ENCODE measurements around the gene MAPRE3. TPM values are rescaled to one million over a fixed set of nuclear protein-coding genes. Genes with fewer than 3 reads are reported as not detected.

The MAPRE3 gene
- total and polyA plus RNA-seq, 9 of the 15 experiments (the other 6 are each of a cell fraction or from before 2014, with no cell fraction given) = 0.70 to 43.2 (median 12.6) TPM

Other genes starting within 250 kb of the MAPRE3 start
Only the 7 nearest of the 16 such genes appear.
- not detected in 2 replicates for gene DPYSL5, start 122.5 kb upstream of the MAPRE3 start, total RNA-seq (2014; rRNA removed)
- gene DPYSL5, start 122.5 kb upstream of the MAPRE3 start, total RNA-seq (2014; rRNA removed; fragmentation: Illumina TruSeq; extraction: Trizol) = not detected in 2 replicates
- 0.04 TPM in 1 of 2 replicates, not detected in the other for gene DPYSL5, start 122.5 kb upstream of the MAPRE3 start, total RNA-seq (2015; rRNA removed; fragmentation: Illumina TruSeq; extraction: Trizol)
- not detected in 2 replicates for gene DPYSL5, start 122.5 kb upstream of the MAPRE3 start, total RNA-seq (2021)
- 0.06 TPM in 1 of 2 replicates, not detected in the other for gene DPYSL5, start 122.5 kb upstream of the MAPRE3 start, polyA plus RNA-seq (2011; rRNA removed)
- gene DPYSL5, start 122.5 kb upstream of the MAPRE3 start, polyA plus RNA-seq (2014; fragmentation: Illumina TruSeq; extraction: Trizol) = 0.04 TPM in 1 of 2 replicates, not detected in the other
- gene DPYSL5, start 122.5 kb upstream of the MAPRE3 start, polyA plus RNA-seq (2014; fragmentation: Nextera tagmentation; extraction: Ambion mirVana) = not detected
- gene DPYSL5, start 122.5 kb upstream of the MAPRE3 start, polyA plus RNA-seq (2014; rRNA removed) = not detected in 2 replicates
- 18.9 and 23.7 TPM in 2 replicates for gene TMEM214, start 62.3 kb downstream of the MAPRE3 start, total RNA-seq (2014; rRNA removed)
- 31.0 and 34.3 TPM in 2 replicates for gene TMEM214, start 62.3 kb downstream of the MAPRE3 start, total RNA-seq (2014; rRNA removed; fragmentation: Illumina TruSeq; extraction: Trizol)
- gene TMEM214, start 62.3 kb downstream of the MAPRE3 start, total RNA-seq (2015; rRNA removed; fragmentation: Illumina TruSeq; extraction: Trizol) = 44.0 and 44.1 TPM in 2 replicates
- 78.5 and 79.6 TPM in 2 replicates for gene TMEM214, start 62.3 kb downstream of the MAPRE3 start, total RNA-seq (2021)
- gene TMEM214, start 62.3 kb downstream of the MAPRE3 start, polyA plus RNA-seq (2011; rRNA removed) = 52.9 and 143 TPM in 2 replicates
- gene TMEM214, start 62.3 kb downstream of the MAPRE3 start, polyA plus RNA-seq (2014; fragmentation: Illumina TruSeq; extraction: Trizol) = 76.9 and 81.4 TPM in 2 replicates
- gene TMEM214, start 62.3 kb downstream of the MAPRE3 start, polyA plus RNA-seq (2014; fragmentation: Nextera tagmentation; extraction: Ambion mirVana) = 10 to 100 TPM; 11.4 to 14.8 TPM
- gene TMEM214, start 62.3 kb downstream of the MAPRE3 start, polyA plus RNA-seq (2014; rRNA removed) = 55.0 and 58.0 TPM in 2 replicates
- gene AGBL5, start 81.0 kb downstream of the MAPRE3 start, total RNA-seq (2014; rRNA removed) = 26.2 and 30.3 TPM in 2 replicates
- gene AGBL5, start 81.0 kb downstream of the MAPRE3 start, total RNA-seq (2014; rRNA removed; fragmentation: Illumina TruSeq; extraction: Trizol) = 25.8 and 26.4 TPM in 2 replicates
- 28.7 and 29.1 TPM in 2 replicates for gene AGBL5, start 81.0 kb downstream of the MAPRE3 start, total RNA-seq (2015; rRNA removed; fragmentation: Illumina TruSeq; extraction: Trizol)
- gene AGBL5, start 81.0 kb downstream of the MAPRE3 start, total RNA-seq (2021) = 37.6 and 40.3 TPM in 2 replicates
- 48.3 and 52.7 TPM in 2 replicates for gene AGBL5, start 81.0 kb downstream of the MAPRE3 start, polyA plus RNA-seq (2011; rRNA removed)
- 49.5 and 52.3 TPM in 2 replicates for gene AGBL5, start 81.0 kb downstream of the MAPRE3 start, polyA plus RNA-seq (2014; fragmentation: Illumina TruSeq; extraction: Trizol)
- 1 to 10 TPM; 3.3 to 6.3 TPM for gene AGBL5, start 81.0 kb downstream of the MAPRE3 start, polyA plus RNA-seq (2014; fragmentation: Nextera tagmentation; extraction: Ambion mirVana)
- 24.9 and 33.8 TPM in 2 replicates for gene AGBL5, start 81.0 kb downstream of the MAPRE3 start, polyA plus RNA-seq (2014; rRNA removed)
- 186 and 199 TPM in 2 replicates for gene OST4, start 101.0 kb downstream of the MAPRE3 start, total RNA-seq (2014; rRNA removed)
- 263 and 292 TPM in 2 replicates for gene OST4, start 101.0 kb downstream of the MAPRE3 start, total RNA-seq (2014; rRNA removed; fragmentation: Illumina TruSeq; extraction: Trizol)
- 335 and 366 TPM in 2 replicates for gene OST4, start 101.0 kb downstream of the MAPRE3 start, total RNA-seq (2015; rRNA removed; fragmentation: Illumina TruSeq; extraction: Trizol)
- 239 and 266 TPM in 2 replicates for gene OST4, start 101.0 kb downstream of the MAPRE3 start, total RNA-seq (2021)
- 328 and 435 TPM in 2 replicates for gene OST4, start 101.0 kb downstream of the MAPRE3 start, polyA plus RNA-seq (2011; rRNA removed)
- 503 and 545 TPM in 2 replicates for gene OST4, start 101.0 kb downstream of the MAPRE3 start, polyA plus RNA-seq (2014; fragmentation: Illumina TruSeq; extraction: Trizol)
- gene OST4, start 101.0 kb downstream of the MAPRE3 start, polyA plus RNA-seq (2014; fragmentation: Nextera tagmentation; extraction: Ambion mirVana) = 1,000 to 10,000 TPM; 1,144 to 1,155 TPM
- gene OST4, start 101.0 kb downstream of the MAPRE3 start, polyA plus RNA-seq (2014; rRNA removed) = 355 and 369 TPM in 2 replicates
- 2.2 and 2.7 TPM in 2 replicates for gene EMILIN1, start 108.0 kb downstream of the MAPRE3 start, total RNA-seq (2014; rRNA removed)
- 0.04 TPM in 1 of 2 replicates, not detected in the other for gene EMILIN1, start 108.0 kb downstream of the MAPRE3 start, total RNA-seq (2014; rRNA removed; fragmentation: Illumina TruSeq; extraction: Trizol)
- gene EMILIN1, start 108.0 kb downstream of the MAPRE3 start, total RNA-seq (2015; rRNA removed; fragmentation: Illumina TruSeq; extraction: Trizol) = 0.54 and 0.75 TPM in 2 replicates
- 1.0 and 1.5 TPM in 2 replicates for gene EMILIN1, start 108.0 kb downstream of the MAPRE3 start, total RNA-seq (2021)
- gene EMILIN1, start 108.0 kb downstream of the MAPRE3 start, polyA plus RNA-seq (2011; rRNA removed) = 0.24 and 0.43 TPM in 2 replicates
- 0.06 and 0.37 TPM in 2 replicates for gene EMILIN1, start 108.0 kb downstream of the MAPRE3 start, polyA plus RNA-seq (2014; fragmentation: Illumina TruSeq; extraction: Trizol)
- gene EMILIN1, start 108.0 kb downstream of the MAPRE3 start, polyA plus RNA-seq (2014; fragmentation: Nextera tagmentation; extraction: Ambion mirVana) = not detected
- 0.94 and 1.1 TPM in 2 replicates for gene EMILIN1, start 108.0 kb downstream of the MAPRE3 start, polyA plus RNA-seq (2014; rRNA removed)
- gene KHK, start 116.1 kb downstream of the MAPRE3 start, total RNA-seq (2014; rRNA removed) = 5.8 and 9.8 TPM in 2 replicates
- 2.4 and 3.6 TPM in 2 replicates for gene KHK, start 116.1 kb downstream of the MAPRE3 start, total RNA-seq (2014; rRNA removed; fragmentation: Illumina TruSeq; extraction: Trizol)
- gene KHK, start 116.1 kb downstream of the MAPRE3 start, total RNA-seq (2015; rRNA removed; fragmentation: Illumina TruSeq; extraction: Trizol) = 8.8 and 9.2 TPM in 2 replicates
- gene KHK, start 116.1 kb downstream of the MAPRE3 start, total RNA-seq (2021) = 10.7 and 13.2 TPM in 2 replicates
- gene KHK, start 116.1 kb downstream of the MAPRE3 start, polyA plus RNA-seq (2011; rRNA removed) = 3.4 and 3.7 TPM in 2 replicates
- gene KHK, start 116.1 kb downstream of the MAPRE3 start, polyA plus RNA-seq (2014; fragmentation: Illumina TruSeq; extraction: Trizol) = 6.2 TPM in 2 replicates
- gene KHK, start 116.1 kb downstream of the MAPRE3 start, polyA plus RNA-seq (2014; fragmentation: Nextera tagmentation; extraction: Ambion mirVana) = 1 to 10 TPM; 1.5 to 2.7 TPM
- 4.8 and 5.2 TPM in 2 replicates for gene KHK, start 116.1 kb downstream of the MAPRE3 start, polyA plus RNA-seq (2014; rRNA removed)
- 0.50 and 0.53 TPM in 2 replicates for gene CGREF1, start 148.5 kb downstream of the MAPRE3 start, total RNA-seq (2014; rRNA removed)
- gene CGREF1, start 148.5 kb downstream of the MAPRE3 start, total RNA-seq (2014; rRNA removed; fragmentation: Illumina TruSeq; extraction: Trizol) = 0.29 and 0.33 TPM in 2 replicates
- gene CGREF1, start 148.5 kb downstream of the MAPRE3 start, total RNA-seq (2015; rRNA removed; fragmentation: Illumina TruSeq; extraction: Trizol) = 0.22 and 0.41 TPM in 2 replicates
- gene CGREF1, start 148.5 kb downstream of the MAPRE3 start, total RNA-seq (2021) = 0.44 and 0.72 TPM in 2 replicates
- 0.24 and 0.49 TPM in 2 replicates for gene CGREF1, start 148.5 kb downstream of the MAPRE3 start, polyA plus RNA-seq (2011; rRNA removed)
- 0.37 and 0.42 TPM in 2 replicates for gene CGREF1, start 148.5 kb downstream of the MAPRE3 start, polyA plus RNA-seq (2014; fragmentation: Illumina TruSeq; extraction: Trizol)
- under 1 TPM; 0.07 to 0.10 TPM for gene CGREF1, start 148.5 kb downstream of the MAPRE3 start, polyA plus RNA-seq (2014; fragmentation: Nextera tagmentation; extraction: Ambion mirVana)
- gene CGREF1, start 148.5 kb downstream of the MAPRE3 start, polyA plus RNA-seq (2014; rRNA removed) = 0.41 and 0.88 TPM in 2 replicates

All from K562 (cell line).